CD4-positive, alpha-beta T cell treated with Interleukin-4 for 4 hours (primary cell): ENCODE measurements around the gene ECPAS.
"Not testable (repeated sequence)": the region's sequence is repeated elsewhere in the genome, so short reads cannot be mapped to it uniquely, and the experiment has no call there.

Experiments
- DNase-seq: peaks from one replicate; pipeline ENCODE4 v3.0.0-alpha.2; 2020

The ECPAS gene

DNA sequence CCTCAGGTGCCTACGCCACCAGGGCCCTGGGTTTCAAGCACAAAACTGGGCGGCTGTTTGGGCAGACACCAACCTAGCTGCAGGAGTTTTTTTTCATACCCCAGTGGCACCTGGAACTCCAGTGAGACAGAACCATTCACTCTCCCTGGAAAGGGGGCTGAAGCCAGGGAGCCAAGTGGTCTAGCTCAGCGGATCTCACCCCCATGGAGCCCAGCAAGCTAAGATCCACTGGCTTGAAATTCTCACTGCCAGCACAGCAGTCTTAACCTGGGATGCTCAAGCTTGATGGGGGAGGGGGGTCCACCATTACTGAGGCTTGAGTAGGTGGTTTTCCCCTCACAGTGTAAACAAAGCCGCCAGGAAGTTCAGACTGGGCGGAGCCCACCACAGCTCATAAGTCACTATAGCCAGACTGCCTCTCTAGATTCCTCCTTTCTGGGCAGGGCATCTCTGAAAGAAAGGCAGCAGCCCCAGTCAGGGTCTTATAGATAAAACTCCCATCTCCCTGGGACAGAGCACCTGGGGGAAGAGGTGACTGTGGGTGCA lies 149.8 kb downstream of the ECPAS start:
- not testable (repeated sequence) for DNase-seq

DNA sequence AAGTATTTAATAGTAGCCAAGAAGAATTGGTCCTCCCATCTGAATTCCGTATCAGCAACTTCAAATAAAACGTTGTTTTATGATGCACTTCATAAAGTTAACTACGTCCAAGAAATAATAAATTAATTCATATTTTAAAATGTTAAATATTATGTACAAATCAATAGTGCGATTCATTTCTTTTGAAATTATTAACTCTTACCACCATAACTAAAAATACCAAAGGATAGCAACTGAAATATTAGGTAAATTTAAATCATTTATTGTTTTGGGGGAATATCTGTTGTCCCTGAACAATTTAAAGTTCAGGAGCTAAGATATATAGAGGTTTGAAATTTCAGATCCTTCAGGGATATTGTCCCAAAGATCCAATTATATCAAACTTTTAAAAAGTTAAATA lies 154.1 kb downstream of the ECPAS start, which contains the start of gene OR2K2:
Gene OR2K2, minus strand, starts transcription at position 101 of the 400 bp plus-strand sequence. CDS start 1,791 bp downstream, outside the sequence.
- no peak for DNase-seq

- DNase-seq: no peak
Observed at GRCh38 chr9:111320631-111321030, 163.6 kb downstream of the ECPAS start.

GRCh38 chr9:111316796-111317195 lies 167.4 kb downstream of the ECPAS start:
- DNase-seq: no peak
